Measurements from ENCODE around the gene ABHD12.

DNA sequence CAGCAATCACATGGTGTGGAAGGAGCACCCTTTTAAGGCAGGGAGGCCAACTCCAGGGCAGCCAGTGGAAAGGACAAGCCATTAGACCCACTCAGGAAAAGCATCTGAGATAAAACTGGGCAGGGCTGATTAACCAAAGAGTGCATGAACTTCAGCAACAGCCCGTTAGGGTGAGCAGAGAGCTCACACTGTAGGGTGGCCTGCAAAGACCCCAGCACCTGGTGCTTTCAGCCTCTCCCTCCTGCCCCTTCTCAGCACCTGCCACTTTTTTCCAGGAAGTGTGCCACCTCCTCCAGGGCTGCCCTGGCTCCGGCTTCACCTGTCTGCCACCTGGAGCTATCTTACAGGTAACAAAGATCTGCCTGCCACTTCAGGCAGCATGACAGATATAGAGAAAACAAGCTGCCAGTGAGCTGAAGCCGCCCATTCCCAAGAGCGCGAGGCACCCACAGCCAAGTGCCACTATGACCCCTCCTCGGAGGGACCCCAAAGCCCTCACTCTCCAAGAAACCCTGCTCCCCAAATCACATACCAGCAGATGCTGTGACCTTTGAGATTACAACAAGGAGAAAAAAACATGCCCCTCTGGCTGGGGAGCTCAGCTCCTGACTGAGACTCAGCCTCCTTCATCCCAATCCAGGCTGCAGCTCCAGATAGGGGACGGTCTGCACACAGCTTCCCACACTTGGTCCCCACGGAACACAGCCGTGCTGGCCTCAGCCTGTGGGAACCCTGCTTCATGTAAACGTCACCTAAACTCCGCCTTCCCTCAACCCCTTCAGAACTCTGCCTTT, 71.2 kb downstream of the ABHD12 start:
- TF ChIP-seq, protein P1, sequence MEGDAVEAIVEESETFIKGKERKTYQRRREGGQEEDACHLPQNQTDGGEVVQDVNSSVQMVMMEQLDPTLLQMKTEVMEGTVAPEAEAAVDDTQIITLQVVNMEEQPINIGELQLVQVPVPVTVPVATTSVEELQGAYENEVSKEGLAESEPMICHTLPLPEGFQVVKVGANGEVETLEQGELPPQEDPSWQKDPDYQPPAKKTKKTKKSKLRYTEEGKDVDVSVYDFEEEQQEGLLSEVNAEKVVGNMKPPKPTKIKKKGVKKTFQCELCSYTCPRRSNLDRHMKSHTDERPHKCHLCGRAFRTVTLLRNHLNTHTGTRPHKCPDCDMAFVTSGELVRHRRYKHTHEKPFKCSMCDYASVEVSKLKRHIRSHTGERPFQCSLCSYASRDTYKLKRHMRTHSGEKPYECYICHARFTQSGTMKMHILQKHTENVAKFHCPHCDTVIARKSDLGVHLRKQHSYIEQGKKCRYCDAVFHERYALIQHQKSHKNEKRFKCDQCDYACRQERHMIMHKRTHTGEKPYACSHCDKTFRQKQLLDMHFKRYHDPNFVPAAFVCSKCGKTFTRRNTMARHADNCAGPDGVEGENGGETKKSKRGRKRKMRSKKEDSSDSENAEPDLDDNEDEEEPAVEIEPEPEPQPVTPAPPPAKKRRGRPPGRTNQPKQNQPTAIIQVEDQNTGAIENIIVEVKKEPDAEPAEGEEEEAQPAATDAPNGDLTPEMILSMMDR (IDR thresholded peaks at IDR 0.05; ENCODE audit: extremely low read depth in 1 of 2, insufficient read depth in 1 of 2, low read depth in 1 of 2, low read length in 2 of 2) = no peak
- TF ChIP-seq, protein P2, sequence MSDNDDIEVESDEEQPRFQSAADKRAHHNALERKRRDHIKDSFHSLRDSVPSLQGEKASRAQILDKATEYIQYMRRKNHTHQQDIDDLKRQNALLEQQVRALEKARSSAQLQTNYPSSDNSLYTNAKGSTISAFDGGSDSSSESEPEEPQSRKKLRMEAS (IDR thresholded peaks at IDR 0.05; ENCODE audit: insufficient read depth, insufficient read length) = no peak
- TF ChIP-seq GATA2 (IDR thresholded peaks at IDR 0.05; ENCODE audit: insufficient read depth, insufficient read length, low read depth, low read length) (no peak), POLR2A (IDR thresholded peaks at IDR 0.05; ENCODE audit: low read depth, low read length) (no peak), EZH2 (IDR thresholded peaks at IDR 0.05; ENCODE audit: borderline replicate concordance, low read depth, low read length, severe bottlenecking) (no peak)
